ENCODE measurements around the gene ABCC5.
A peak's percentile ranks its signal among the peaks of the same experiment; 100 is the strongest.

The ABCC5 gene

DNA sequence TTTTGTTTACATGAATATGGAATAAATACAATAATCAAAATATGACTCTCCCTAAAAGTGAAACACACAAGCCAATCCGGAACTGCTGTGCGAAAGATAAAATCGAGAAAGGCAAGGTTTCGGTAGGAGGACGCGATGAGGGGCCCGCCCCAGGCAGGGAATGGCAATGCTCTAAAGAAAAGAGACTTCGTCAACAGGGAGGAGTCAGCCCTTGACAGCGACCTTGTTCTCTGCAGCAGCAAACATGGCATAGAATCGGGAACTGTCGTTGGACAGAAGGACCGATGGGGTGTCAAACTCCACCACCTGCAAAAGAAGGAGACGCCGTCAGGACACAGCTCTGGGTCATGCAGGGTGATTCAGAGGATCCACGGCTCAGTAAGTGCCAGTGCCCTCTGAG is 96.6 kb downstream of the ABCC5 start:
- H3K27ac ChIP-seq = no peak overlapping the region
- TF ChIP-seq ZFX (IDR thresholded peaks at IDR 0.05) = no peak
- TF ChIP-seq, protein P1, sequence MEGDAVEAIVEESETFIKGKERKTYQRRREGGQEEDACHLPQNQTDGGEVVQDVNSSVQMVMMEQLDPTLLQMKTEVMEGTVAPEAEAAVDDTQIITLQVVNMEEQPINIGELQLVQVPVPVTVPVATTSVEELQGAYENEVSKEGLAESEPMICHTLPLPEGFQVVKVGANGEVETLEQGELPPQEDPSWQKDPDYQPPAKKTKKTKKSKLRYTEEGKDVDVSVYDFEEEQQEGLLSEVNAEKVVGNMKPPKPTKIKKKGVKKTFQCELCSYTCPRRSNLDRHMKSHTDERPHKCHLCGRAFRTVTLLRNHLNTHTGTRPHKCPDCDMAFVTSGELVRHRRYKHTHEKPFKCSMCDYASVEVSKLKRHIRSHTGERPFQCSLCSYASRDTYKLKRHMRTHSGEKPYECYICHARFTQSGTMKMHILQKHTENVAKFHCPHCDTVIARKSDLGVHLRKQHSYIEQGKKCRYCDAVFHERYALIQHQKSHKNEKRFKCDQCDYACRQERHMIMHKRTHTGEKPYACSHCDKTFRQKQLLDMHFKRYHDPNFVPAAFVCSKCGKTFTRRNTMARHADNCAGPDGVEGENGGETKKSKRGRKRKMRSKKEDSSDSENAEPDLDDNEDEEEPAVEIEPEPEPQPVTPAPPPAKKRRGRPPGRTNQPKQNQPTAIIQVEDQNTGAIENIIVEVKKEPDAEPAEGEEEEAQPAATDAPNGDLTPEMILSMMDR (conservative IDR thresholded peaks at IDR 0.05) = no peak

DNA sequence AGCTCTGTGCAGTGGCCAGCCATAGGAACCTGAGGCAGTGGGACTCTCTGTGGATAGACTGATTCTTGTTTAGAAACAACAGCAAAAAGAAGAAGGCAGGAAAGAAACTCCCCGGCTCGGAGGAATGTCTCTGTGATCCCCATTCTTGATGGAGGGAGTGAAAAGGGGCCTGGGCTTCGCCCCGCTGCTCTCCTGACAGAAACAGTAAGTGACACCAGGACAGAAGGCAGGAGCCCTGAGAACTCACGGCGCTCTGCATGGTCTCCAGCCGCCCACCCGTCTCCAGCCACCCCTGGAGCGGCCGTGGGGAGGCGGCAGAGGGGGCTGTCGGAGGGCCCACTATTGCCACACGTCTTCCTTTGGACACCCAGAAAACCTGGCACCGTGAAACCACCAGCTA is 97.3 kb downstream of the ABCC5 start:
- no peak overlapping the region for H3K27ac ChIP-seq
- TF ChIP-seq ZFX (IDR thresholded peaks at IDR 0.05) = no peak
- TF ChIP-seq, protein P1 (conservative IDR thresholded peaks at IDR 0.05) = no peak

DNA sequence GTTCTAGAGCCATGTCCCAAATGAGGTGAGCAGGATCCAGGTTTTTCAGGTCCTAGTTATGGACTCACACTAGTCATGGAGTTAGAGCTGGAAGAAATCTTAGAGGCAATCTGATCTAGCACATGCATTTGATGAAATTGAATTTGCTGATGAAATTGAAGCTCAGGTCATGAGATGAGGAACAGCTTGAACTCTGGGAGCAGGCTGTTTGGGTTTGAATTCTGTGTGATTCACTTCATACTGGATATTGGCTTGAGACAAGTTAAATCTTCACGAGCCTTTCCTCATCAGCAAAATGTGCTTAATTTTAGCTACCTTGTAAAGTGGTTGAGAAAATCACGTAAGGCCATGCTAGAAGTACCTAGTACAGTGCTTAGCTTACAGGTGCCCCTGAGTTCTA is 99.5 kb downstream of the ABCC5 start:
- TF ChIP-seq, protein P1 (conservative IDR thresholded peaks at IDR 0.05) = no peak
- no peak for TF ChIP-seq ZFX (IDR thresholded peaks at IDR 0.05)
- H3K27ac ChIP-seq = no peak overlapping the region

DNA sequence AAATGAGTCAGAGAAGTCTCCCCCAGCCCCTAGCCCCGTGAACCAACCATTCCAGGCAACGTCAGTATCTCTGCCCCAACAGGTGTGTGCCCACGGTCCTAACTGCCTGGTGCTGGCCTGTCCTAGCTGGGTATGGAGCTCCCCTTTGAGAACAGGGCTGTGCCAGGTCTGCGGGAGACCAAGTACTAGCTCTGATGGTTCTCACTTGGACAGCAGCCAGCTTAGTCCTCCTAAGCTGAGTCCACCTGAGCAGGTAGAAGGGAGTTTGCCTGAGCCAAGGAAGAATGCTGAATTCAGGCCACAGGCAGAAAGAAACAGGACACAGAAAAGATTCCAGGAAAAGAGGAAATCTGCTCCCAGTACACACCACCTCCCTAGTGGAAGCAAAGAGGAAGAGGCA is 99.9 kb downstream of the ABCC5 start:
- TF ChIP-seq ZFX (IDR thresholded peaks at IDR 0.05) = no peak
- TF ChIP-seq, protein P1 (conservative IDR thresholded peaks at IDR 0.05) = no peak
- no peak overlapping the region for H3K27ac ChIP-seq

DNA sequence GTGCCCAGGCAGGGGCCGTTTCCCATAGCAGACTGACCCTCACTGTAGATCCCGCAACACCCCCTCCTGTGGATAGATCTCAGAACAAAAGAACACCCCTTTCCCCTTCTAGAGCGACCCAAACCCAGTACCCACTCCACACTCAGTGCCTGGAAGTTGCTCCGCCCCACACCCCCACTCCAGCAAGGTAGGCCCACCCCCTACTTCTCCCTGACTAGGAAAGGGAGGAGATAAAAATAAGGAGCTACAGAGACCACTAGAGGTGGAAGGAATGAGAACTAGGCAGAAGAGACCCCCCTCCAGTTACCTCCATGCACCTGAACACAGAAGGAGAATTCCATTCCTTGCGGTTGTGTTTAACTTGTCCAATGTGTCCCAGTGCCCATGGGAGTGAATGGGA is 102.8 kb downstream of the ABCC5 start:
- H3K27ac ChIP-seq = no peak overlapping the region
- TF ChIP-seq, protein P1 (conservative IDR thresholded peaks at IDR 0.05) = no peak
- TF ChIP-seq ZFX (IDR thresholded peaks at IDR 0.05) = no peak

DNA sequence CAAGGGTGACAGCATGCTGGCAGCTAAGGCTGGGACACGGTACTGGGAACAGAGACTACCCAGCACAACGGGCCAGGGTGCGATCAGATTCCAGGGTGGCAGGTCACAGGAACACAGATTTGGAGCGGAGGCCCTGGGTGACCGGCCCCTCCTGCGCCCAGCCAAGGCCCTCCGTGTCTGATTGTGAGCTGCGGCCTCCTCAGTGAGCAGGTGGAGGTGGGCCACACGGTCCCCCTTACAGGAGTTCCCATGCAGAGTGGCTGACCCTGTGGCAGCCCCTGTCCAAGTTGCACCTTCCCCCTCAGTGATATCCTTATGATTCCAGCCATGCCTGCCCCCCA is 104.1 kb downstream of the ABCC5 start:
- H3K27ac ChIP-seq = 0 out of 2 replicates have a peak overlapping the region, but pooled peaks have one; percentile 0
- no peak for TF ChIP-seq ZFX (IDR thresholded peaks at IDR 0.05)

DNA sequence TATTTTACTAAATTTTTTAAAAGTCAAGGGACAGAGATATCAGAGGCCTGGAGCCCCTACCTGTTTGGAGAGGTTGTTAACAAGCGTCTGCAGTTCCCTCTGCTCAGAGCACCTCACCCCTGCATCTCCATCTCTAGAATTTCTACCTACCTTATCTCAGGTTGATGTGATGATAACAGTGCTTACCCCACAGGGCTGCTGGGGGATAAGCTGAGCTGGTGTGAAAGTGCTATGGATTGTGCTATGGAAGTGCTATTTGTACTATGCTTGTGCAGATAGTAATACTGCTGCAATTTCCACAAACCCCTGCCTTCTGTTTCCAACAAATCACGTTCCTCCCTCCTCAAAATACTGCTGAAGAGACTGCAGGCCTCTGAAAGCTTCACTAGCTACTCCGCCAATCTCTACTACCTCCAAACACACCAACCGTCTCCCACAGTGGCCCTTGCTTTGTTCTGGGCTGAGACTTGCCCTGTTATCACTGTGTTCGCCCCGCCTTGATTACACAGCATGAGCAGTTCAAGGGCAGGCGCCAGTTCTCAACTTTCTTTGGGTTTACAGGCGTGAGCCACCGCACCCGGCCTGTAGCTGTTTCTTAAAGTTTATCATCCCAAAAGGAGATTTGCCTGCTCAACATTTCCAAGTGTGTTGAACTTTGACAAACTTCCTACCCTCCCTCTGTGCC is 104.6 kb downstream of the ABCC5 start:
- TF ChIP-seq ZFX (IDR thresholded peaks at IDR 0.05) = no peak
- TF ChIP-seq, protein P1 (conservative IDR thresholded peaks at IDR 0.05) = no peak
- H3K27ac ChIP-seq = 0 out of 2 replicates have a peak overlapping the region, but pooled peaks have one; percentile 0
